ENCODE data around the gene PRDM16. TPM values are rescaled to one million over a fixed set of nuclear protein-coding genes. Genes with fewer than 3 reads are reported as not detected.

Gene PRDM16
- total and polyA plus RNA-seq, 2 of the 13 experiments (the other 11 are each of a cell fraction or from before 2014, with no cell fraction given): 0.15 to 0.81 TPM

DNA sequence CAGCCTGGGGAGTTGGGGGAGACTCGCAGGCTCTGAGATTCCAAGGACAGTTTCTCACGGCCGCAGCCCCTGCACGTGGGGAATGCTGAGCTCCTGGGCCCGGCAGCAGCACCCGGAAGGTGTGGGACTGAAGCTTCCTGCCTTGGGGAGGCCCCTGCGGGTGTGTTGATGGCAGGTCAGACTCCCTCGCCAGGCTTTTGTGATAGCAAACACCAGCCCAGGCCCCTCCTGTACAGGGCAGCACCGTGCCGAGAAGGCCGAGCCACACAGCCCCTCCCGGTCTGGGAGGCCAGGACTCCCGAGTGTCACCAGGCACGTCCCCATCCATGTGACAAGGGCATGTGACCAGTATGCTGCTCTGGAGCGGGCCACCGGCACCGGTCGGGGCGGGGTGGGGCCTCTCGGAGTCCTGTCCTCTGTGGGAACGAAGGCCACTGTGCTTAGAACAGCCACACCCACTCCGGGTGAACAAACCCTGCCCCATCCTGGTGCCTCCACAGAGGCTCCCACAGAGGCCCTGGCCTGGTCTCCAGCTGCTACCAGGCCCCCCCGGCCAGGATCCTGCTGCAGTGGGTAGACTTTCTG lies 354.3 kb downstream of the PRDM16 start (continued):
- peak; percentile 85 for TF ChIP-seq ZNF607 (CRISPR knock-in tag; IDR thresholded peaks at IDR 0.05; ENCODE audit: borderline replicate concordance)
- peak; percentile 63; the same call in 1 of the 2 replicates for TF ChIP-seq MTA1 (CRISPR knock-in tag; IDR thresholded peaks at IDR 0.05; ENCODE audit: borderline replicate concordance)
- peak; percentile 84; the same call in 1 of the 2 replicates for TF ChIP-seq KLF12 (CRISPR knock-in tag; IDR thresholded peaks at IDR 0.05; ENCODE audit: borderline replicate concordance)
- TF ChIP-seq ZNF781 (CRISPR knock-in tag; IDR thresholded peaks at IDR 0.05; ENCODE audit: borderline replicate concordance, not compliant biosample characterization): no peak
- TF ChIP-seq, protein P1, sequence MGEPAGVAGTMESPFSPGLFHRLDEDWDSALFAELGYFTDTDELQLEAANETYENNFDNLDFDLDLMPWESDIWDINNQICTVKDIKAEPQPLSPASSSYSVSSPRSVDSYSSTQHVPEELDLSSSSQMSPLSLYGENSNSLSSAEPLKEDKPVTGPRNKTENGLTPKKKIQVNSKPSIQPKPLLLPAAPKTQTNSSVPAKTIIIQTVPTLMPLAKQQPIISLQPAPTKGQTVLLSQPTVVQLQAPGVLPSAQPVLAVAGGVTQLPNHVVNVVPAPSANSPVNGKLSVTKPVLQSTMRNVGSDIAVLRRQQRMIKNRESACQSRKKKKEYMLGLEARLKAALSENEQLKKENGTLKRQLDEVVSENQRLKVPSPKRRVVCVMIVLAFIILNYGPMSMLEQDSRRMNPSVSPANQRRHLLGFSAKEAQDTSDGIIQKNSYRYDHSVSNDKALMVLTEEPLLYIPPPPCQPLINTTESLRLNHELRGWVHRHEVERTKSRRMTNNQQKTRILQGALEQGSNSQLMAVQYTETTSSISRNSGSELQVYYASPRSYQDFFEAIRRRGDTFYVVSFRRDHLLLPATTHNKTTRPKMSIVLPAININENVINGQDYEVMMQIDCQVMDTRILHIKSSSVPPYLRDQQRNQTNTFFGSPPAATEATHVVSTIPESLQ (CRISPR knock-in tag; conservative IDR thresholded peaks at IDR 0.05): no peak
- TF ChIP-seq, protein P2, sequence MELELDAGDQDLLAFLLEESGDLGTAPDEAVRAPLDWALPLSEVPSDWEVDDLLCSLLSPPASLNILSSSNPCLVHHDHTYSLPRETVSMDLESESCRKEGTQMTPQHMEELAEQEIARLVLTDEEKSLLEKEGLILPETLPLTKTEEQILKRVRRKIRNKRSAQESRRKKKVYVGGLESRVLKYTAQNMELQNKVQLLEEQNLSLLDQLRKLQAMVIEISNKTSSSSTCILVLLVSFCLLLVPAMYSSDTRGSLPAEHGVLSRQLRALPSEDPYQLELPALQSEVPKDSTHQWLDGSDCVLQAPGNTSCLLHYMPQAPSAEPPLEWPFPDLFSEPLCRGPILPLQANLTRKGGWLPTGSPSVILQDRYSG (CRISPR knock-in tag; IDR thresholded peaks at IDR 0.05): peak; percentile 33; the same call in 1 of the 2 replicates
- TF ChIP-seq, protein P3, sequence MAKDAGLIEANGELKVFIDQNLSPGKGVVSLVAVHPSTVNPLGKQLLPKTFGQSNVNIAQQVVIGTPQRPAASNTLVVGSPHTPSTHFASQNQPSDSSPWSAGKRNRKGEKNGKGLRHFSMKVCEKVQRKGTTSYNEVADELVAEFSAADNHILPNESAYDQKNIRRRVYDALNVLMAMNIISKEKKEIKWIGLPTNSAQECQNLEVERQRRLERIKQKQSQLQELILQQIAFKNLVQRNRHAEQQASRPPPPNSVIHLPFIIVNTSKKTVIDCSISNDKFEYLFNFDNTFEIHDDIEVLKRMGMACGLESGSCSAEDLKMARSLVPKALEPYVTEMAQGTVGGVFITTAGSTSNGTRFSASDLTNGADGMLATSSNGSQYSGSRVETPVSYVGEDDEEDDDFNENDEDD (CRISPR knock-in tag; IDR thresholded peaks at IDR 0.05; ENCODE audit: borderline replicate concordance): peak; percentile 92
- TF ChIP-seq TCF12 (IDR thresholded peaks at IDR 0.05): no peak
- TF ChIP-seq TCF12 (CRISPR knock-in tag; IDR thresholded peaks at IDR 0.05): 0 out of 2 replicates have a peak, but pooled peaks have one; percentile 62
- no peak for TF ChIP-seq SIN3A (IDR thresholded peaks at IDR 0.05; ENCODE audit: borderline replicate concordance, low read depth, low read length)
- no peak for TF ChIP-seq EZH2 (conservative IDR thresholded peaks at IDR 0.05; ENCODE audit: low read depth, low read length)
- TF ChIP-seq EED (CRISPR knock-in tag; IDR thresholded peaks at IDR 0.05): no peak
- TF ChIP-seq ZNF563 (CRISPR knock-in tag; IDR thresholded peaks at IDR 0.05): peak; percentile 79; the same call in 1 of the 2 replicates
- TF ChIP-seq, protein P4, sequence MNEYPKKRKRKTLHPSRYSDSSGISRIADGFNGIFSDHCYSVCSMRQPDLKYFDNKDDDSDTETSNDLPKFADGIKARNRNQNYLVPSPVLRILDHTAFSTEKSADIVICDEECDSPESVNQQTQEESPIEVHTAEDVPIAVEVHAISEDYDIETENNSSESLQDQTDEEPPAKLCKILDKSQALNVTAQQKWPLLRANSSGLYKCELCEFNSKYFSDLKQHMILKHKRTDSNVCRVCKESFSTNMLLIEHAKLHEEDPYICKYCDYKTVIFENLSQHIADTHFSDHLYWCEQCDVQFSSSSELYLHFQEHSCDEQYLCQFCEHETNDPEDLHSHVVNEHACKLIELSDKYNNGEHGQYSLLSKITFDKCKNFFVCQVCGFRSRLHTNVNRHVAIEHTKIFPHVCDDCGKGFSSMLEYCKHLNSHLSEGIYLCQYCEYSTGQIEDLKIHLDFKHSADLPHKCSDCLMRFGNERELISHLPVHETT (CRISPR knock-in tag; conservative IDR thresholded peaks at IDR 0.05): peak; percentile 61; the same call in 1 of the 2 replicates
- TF ChIP-seq MLLT10 (CRISPR knock-in tag; IDR thresholded peaks at IDR 0.05): no peak
- TF ChIP-seq, protein P5, sequence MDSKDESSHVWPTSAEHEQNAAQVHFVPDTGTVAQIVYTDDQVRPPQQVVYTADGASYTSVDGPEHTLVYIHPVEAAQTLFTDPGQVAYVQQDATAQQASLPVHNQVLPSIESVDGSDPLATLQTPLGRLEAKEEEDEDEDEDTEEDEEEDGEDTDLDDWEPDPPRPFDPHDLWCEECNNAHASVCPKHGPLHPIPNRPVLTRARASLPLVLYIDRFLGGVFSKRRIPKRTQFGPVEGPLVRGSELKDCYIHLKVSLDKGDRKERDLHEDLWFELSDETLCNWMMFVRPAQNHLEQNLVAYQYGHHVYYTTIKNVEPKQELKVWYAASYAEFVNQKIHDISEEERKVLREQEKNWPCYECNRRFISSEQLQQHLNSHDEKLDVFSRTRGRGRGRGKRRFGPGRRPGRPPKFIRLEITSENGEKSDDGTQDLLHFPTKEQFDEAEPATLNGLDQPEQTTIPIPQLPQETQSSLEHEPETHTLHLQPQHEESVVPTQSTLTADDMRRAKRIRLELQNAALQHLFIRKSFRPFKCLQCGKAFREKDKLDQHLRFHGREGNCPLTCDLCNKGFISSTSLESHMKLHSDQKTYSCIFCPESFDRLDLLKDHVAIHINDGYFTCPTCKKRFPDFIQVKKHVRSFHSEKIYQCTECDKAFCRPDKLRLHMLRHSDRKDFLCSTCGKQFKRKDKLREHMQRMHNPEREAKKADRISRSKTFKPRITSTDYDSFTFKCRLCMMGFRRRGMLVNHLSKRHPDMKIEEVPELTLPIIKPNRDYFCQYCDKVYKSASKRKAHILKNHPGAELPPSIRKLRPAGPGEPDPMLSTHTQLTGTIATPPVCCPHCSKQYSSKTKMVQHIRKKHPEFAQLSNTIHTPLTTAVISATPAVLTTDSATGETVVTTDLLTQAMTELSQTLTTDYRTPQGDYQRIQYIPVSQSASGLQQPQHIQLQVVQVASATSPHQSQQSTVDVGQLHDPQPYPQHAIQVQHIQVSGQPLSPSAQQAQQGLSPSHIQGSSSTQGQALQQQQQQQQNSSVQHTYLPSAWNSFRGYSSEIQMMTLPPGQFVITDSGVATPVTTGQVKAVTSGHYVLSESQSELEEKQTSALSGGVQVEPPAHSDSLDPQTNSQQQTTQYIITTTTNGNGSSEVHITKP (CRISPR knock-in tag; IDR thresholded peaks at IDR 0.05; ENCODE audit: low read depth): peak; percentile 88
- peak; percentile 58 for TF ChIP-seq SKI (IDR thresholded peaks at IDR 0.05; ENCODE audit: partially characterized antibody)
